NOMO-1 treated with dmso at 0.1 percent for 144 hours (cell line): ENCODE results near the gene NUDT13.

Experiments
- DNase-seq: peaks from one replicate; lab custom pipeline; 2025; ENCODE audit not compliant: unreplicated experiment; lab: John Stamatoyannopoulos, UW

NUDT13 gene

DNA sequence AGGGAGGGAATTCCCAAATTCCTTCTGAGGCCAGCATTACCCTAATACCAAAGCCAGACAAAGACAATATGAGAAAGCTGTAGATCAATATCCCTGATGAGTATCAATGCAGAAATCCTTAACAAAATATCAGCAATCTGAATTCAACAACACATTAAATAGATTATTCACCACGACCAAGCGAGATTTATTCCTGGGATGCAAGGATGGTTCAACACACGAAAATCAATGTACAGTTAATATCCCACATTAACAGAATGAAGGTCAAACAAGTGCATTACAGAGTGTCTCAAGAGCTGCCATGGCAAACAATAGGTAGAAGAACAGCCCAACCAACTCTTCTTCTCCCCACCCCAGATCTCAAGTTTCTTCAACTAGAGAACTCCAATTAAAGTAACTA lies 51.4 kb downstream of the NUDT13 start:
- no peak for DNase-seq

DNA sequence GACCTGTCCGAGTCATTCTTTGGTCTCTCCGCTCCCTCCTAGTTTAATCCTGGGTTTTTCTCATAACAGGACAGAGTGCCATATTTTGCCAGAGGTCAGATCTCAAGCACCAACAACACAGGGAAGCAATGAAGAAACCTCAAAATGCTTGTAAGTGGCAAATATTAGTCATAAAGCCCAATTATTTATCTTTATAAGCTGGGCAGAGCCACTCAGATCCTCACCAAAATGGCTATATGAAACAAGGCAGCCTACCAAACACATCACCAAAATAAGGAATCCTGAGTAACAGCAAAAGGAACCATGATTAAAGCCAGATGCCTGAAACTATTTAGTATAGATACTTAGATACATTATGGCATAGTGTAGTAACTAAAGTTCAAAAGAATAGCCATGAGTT lies 52.8 kb downstream of the NUDT13 start:
- no peak for DNase-seq

DNA sequence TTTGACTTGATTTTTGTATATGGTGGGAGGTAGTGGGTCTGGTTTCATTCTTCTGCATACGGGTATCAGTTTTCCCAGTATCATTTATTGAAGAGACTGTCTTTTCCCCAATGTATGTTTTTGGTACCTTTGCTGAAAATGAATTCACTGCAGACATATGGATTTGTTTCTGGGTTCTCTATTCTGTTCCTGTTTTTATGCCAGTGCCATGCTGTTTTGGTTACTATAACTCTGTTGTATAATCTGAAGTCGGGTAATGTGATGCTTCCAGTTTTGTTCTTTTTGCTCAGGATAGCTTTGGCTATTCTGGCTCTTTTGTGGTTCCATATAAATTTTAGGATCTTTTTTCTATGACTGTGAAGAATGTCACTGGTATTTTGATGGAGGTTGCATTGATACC lies 56.7 kb downstream of the NUDT13 start:
- DNase-seq = no peak

DNA sequence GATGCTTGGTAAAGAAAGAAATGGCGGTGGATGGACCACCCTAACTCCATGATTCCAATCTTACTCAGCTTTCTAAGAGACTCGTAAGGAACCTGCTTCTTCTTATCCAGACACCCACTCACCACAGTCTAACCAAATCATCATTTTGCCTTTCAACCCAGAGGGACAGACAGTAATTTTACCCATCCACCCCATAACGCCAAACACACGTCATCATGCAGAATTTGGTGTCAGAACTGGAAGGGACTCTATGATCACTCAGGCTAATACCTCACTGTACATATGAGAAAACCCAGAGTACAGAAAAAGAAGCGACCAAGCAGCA lies 57.2 kb downstream of the NUDT13 start:
- DNase-seq = no peak

DNA sequence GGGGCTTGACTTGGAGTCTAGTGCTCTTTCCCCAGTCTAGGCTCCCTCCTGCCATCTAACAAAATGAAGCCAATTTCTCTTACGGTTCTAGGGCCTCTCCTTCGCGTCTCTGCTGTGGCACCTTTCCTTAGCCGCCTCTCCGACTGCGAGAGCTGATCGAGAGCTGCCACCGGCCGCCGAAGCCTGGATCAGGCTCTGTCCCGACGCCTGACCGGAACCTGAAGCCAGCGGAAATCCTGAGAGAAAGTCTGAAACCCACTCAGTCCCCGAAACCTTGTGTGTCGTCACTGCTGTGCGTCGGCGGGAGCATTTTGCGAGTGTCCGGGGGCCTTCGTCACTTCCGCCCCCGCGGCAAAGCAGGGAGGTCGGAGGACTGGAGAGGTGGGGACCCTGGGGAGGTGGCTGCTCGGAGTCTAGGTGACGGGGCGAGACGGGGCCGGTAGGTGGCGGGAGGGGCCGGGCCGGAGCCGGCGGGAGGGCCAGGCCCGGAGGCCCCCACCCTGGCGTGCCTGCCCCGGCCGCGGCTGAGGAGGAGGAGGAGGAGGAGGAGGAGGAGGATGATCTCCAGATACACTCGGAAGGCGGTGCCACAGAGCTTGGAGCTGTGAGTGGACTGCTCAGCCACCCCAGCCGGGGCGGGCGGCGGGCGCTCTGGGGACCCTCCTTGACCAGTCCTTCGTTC lies 57.7 kb downstream of the NUDT13 start, which contains the start of the genes ECD and FAM149B1:
Gene ECD, minus strand, starts transcription at position 226 of the 682 bp plus-strand sequence. CDS start 4,071 bp downstream, outside the sequence.
Gene FAM149B1, plus strand, starts transcription at position 337 of the 682 bp plus-strand sequence. Its CDS starts 221 bp downstream, at position 558.
- DNase-seq = peak; percentile 87

DNA sequence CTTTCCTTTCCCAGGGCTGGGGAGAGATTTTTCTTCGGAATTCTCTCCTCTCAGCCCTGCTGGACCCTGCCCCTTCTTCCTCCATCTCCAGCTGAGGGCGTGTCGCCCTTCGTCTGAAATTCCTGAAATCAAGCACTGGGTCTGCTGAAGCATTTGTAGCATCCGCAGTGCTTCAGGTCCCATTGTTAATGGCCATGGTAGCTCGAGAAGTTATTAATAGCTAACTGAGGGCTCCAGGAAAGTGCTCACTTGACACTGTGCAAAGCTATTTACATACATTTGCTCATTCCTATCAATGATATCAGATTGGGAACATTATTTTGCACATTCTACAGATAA lies 58.2 kb downstream of the NUDT13 start:
- no peak for DNase-seq

- no peak for DNase-seq
Observed at GRCh38 chr10:73169320-73169719, 59.1 kb downstream of the NUDT13 start.

- no peak for DNase-seq
Observed at GRCh38 chr10:73172867-73173266, 62.6 kb downstream of the NUDT13 start.

DNA sequence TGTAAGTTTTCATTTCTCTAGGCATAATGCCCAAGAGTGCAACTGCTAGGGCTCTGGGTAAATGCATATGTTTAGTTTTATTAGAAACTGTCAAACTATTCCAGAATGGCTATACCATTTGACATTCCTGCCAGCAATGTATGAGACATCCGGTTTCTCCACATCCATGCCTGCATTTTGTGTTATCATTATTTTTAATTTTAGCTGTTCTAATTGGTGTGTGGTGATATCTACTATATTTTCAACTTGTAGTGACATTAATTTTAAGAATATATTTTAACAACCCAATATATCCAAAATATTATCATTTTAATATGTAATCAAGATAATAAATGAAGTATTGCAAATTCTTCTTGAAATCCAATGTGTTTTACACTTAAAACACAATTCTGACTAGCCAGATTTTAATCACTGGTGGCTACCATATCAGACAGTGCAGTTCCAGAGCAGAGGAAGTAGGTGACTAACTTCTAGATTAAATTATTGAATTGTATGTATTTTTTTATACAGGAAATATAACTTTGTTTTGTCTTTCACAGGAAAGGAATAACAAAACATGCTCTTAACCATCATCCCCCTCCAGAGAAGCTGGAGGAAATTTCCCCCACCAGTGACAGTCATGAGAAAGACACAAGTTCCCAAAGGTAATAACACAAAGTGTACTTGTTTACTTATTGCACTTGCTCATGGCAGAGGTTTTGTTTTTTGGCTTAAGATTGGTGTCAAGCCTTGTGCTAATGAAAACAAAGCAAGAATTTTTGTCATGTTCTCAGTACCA lies 64.1 kb downstream of the NUDT13 start:
- no peak for DNase-seq
